ENCODE data around the gene TSHZ2. TPM values are rescaled to one million over a fixed set of nuclear protein-coding genes. Genes with fewer than 3 reads are reported as not detected.

The TSHZ2 gene
- total RNA-seq, 1 donor from 2014 or later: 4.9 TPM

DNA sequence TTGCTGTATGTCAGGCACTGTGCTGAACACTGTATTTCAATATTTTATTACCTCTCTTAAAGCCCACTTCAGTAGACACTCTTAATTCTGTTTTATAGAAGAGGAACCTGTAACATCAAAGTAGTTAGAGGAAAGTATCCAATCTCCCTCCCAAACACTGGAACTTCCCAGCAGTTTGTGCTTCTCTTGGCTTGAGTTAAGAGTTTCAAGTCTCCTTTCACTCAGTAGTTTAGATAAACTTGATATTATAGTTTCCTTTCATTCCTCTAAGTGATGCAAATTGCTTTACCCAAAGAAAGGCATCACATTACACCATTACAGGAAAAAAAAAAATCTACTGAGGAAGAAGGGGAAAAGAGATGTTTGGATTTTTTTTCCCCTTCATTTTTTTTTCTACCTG, 164.3 kb downstream of the TSHZ2 start:
- DNase-seq: no peak
- intact Hi-C loops (cut with DNase I): no loop called here
- ATAC-seq (ENCODE audit: poor library complexity): no peak

DNA sequence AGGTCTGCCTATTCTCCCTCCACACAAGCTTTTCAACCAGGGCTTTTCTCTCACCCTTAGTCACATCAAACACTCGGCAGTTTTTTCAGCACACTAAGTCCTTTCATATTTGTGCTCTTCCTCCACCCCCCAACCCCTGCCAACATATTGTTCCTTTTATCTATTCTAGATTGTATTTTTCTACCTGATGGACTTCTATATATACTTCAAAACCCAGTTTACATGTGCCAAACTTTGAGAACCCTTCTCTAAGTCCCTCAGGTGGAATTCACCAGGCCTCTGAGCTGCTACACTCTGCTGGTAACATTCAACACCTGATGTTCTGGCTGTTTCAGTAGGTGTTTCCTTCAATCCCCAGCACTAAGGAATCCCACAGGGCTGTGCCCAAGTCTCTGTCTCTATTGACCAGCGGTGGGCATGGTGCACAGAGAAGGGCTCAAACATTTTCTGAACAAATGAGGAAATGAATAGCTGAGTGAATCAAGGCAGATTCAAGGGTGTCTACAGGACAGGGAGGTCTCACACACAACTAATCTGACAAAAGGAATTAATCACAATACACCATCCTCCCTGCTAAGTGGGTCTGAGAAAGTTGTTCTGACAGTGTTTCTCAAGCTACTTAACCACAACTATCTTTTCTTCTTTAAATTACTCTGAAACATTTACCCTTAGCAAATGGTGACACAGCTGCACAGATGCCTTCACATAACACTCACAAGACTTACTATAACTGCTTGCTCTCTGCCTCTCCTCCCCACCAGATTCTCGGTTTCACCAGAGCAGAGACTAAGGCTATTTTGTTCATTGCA, 166.5 kb downstream of the TSHZ2 start:
- intact Hi-C loops (cut with DNase I): no loop called here
- DNase-seq (no peak), ATAC-seq (ENCODE audit: poor library complexity) (no peak)

DNA sequence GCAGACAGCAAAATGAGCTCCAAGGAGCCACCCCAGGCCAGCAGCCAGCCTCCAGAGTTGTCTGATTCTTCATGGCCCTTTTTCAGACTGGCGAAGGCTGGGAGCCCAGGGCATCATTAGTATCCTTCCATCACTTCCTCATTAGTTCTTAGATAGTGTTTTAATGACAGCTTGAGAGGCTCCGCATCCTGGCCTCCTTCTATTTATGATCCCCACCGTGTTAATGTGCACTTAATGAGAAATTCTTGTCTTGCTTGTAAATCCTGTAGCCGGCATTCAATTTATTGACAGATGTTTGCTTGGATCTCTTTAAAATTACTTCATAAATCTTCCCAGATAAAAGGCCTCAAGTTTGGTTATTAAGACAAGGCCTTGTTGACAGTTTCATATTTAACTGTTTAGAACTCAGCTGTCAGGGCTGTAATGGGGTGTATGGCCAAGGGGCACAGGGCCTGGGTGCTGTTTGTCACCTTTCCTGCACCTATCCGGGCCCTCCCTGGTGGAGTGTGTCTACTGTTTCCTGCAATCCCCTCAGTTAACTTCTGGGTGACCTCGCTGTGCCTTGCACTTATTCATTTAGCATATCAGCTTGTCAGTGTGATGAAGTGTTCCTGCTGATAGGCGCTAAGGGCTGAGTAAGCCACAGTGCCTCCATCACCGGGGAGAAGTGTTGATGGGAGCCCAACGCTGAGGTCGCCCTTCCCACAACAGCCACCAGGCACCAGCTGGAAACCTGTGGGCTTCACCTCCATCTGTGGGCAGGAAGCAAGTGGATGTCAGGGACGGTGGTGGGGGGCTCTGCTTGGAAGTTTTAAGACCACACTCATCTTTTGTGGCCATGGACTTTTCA, 169.3 kb downstream of the TSHZ2 start:
- intact Hi-C loops (cut with DNase I): no loop called here
- DNase-seq: peak; percentile 45
- peak; percentile 84 for ATAC-seq (ENCODE audit: poor library complexity)

DNA sequence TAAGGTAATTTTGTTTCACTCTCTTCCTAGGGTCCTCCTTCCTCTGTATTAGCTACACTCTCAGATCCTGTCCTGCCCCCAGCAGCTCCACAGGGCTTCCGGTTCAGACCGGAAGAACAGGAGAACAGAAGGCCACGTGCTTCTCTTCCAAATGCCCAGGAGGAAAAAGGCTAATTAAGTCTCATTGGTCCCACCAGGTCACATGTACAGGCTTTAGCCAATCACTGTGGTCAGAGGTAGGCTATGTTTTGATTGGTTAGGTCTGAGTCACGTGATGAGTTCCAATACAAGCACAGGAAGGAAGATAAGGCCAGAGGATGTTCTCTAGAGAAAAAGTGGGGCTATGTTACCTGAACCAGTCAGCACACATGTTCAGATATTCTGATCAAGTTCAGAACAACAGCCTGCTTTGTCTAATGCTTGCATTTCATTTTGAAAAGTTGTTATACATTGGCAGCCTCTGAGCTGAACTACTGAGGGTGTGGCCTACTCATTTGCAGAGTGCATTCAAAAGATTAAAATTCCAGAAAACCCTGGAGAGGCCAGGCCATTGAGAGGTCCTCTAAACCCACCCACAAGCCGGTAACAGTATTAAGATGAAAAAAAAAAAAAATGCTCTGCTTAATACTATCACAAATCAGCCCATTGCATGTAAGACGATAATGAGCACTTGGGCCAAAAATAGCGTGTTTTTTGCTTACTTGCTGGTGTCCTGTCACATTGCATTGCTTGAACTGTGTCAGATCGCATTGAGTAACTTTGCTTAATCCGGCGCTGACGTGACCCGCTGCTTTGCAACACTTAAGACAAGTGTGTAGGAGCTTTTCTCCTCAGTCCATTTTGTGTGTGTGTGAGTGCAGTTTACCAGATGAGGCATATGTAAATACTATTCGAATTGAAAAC, 170.3 kb downstream of the TSHZ2 start:
- ATAC-seq (ENCODE audit: poor library complexity): peak; percentile 79
- DNase-seq: peak; percentile 56
- intact Hi-C loops (cut with DNase I): no loop called here

DNA sequence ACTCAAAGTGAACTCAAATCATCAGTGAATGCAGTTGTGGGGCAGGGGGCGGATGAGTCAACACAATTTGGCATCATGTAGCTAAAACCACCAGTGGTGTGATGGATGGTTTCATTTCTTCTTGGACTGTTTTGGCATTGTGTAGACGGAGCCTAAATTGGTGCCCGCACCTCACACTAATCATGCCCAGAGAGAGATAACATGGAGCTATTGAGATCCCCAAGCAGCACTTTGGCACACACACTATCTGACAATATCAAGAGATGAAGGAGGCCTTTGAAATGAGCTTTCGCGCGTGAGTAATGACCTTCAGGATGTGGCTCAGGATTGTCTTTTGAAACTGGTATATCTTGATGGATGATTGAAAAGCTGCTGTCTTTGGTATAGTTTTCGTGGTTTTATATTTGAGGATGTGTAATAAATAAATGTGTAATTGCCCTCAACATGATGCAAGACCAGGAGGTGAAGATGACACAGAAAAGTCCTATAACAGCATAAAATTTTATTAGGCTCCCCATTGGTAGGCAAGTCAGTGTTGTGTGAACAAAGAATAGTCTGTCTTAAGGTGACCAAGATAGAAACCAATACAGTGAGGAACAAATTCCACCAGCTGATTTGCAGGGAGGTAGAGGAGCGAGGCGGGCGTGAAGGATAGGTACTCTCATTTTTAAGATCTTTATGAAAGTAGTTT, 174.2 kb downstream of the TSHZ2 start:
- DNase-seq: no peak
- intact Hi-C loops (cut with DNase I): no loop called here
- ATAC-seq (ENCODE audit: poor library complexity): no peak

DNA sequence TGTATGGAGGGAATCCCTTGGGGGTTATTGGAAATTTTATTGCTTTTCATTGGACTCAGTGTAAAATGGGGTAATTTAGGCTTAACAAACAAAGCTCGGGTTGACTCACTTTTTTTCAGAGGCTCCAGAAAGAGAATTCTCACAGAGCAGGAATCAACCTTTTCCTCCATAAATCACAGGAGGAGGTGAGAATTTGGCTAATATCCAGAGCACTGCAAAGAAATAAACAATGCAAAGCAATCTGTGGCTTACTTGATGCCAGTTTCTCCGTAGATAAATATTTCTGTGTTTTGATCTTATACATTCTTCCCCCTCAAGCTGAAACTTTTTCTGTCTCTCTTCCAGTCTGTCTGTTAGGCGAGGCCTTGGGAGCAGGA, 176.6 kb downstream of the TSHZ2 start:
- no peak for DNase-seq
- ATAC-seq (ENCODE audit: poor library complexity): no peak
- intact Hi-C loops (cut with DNase I): no loop called here

DNA sequence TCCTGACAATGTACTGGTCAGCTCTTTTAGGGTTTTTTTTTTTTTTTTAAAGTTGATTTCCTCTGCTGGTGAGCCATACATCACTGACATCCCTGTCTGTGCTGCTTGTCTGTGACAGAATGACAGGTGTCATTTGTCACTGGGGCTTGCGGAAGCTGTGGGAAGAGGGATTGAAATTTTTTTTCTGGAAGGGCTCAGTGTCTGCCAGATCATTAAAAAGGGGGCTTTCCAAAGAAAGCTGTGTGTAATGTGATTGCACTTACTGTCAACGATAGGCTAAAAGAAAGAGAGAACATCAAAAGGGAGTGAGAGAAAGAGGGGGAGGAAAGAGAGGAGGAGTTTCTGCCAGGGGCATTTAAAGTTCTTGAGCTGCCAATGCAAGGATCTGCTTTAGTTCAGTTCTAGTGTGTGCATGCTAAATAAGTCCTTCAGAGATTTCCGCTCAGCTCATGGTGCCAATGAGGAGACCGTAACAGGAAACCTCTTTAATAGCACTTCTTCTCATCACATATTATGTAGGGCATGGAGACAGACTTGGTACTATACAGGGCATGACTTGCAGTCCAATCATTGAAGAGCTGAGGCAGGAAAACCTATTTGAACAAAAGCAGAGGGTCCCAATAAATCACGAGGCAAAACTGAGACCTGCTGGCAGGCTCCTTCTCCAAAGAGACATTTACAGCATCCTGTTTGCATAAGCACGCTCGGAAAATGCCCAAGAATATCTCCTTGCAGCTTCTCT, 177.2 kb downstream of the TSHZ2 start:
- intact Hi-C loops (cut with DNase I): no loop called here
- ATAC-seq (ENCODE audit: poor library complexity): peak; percentile 39
- no peak for DNase-seq

DNA sequence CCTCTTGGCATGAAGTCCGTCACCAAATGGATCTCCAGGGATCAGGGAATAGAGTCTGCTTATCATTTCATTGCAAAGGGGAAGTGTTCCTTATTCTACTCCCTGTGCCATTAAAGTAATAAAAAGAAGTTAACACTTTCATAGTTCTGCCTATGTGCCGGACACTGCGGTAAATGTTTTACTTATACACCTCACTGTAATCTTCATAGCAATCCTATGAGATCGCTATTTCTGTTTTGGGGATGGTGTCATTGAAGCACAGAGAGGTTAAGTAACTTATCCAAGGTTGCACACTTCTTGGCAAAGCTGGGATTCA, 177.7 kb downstream of the TSHZ2 start:
- peak; percentile 29 for ATAC-seq (ENCODE audit: poor library complexity)

DNA sequence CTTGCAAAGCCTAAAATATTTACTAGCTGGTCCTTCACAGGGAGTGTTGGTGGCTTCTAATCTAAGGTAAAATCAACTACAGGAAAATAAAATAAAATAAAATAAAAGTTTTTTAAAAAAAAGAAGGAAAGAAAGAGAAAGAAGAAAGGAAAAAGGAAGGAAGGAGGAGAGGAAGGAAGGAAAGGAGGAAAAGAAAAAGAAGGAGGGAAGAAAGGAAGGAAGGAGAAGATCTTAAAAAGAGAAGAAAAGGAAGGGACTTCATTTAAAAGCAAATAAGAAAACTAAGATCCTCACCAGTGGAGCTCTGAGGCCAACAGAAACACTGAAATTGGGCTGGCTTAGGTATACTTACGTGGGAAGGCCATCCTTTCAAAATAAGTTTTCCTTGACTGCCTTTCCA, 178.4 kb downstream of the TSHZ2 start:
- ATAC-seq (ENCODE audit: poor library complexity) (no peak), DNase-seq (no peak)
- intact Hi-C loops (cut with DNase I): no loop called here

More for the DNA sequence above, 177.7 kb downstream of the TSHZ2 start:
- intact Hi-C loops (cut with DNase I): no loop called here
- no peak for DNase-seq

DNA sequence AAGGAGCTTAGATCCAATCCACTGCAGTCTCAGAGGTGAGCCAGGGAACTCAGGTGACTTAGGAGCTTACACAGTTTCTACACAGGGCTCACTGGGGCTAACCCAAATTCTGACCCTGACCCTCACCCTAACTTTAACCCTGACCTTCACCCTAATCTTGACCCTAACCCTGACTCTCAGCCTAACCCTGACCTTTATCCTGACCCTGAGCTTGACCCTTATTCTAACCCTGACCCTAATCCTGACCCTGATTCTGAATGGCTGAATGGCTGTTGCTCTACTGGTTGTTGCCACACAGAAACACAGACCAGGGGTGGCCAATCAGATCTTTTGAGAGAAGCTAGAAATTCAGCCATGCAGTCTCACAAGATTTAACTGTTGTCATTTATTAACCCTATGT, 180.1 kb downstream of the TSHZ2 start:
- ATAC-seq (ENCODE audit: poor library complexity): no peak
- intact Hi-C loops (cut with DNase I): no loop called here

DNA sequence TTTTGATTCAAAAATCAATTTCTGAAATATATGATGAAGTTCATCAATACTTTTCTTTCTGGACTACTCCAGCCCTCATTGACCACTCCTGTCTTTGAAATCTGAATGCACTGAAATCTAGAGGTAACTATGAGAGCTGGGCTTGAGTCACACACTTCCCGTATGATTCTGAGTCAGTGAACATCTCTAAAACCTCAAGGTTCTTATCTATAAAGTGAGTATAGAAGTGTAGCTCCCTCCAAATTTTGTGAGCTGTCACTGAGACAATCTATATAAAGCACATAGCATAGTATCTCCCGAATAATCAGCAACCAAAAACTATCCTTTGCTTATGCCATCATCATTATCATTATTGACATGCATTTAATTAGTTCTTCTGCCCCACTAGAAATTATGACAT, 182.4 kb downstream of the TSHZ2 start:
- no peak for ATAC-seq (ENCODE audit: poor library complexity)
- intact Hi-C loops (cut with DNase I): no loop called here
- DNase-seq: no peak

More for the DNA sequence above, 180.1 kb downstream of the TSHZ2 start:
- DNase-seq: no peak

DNA sequence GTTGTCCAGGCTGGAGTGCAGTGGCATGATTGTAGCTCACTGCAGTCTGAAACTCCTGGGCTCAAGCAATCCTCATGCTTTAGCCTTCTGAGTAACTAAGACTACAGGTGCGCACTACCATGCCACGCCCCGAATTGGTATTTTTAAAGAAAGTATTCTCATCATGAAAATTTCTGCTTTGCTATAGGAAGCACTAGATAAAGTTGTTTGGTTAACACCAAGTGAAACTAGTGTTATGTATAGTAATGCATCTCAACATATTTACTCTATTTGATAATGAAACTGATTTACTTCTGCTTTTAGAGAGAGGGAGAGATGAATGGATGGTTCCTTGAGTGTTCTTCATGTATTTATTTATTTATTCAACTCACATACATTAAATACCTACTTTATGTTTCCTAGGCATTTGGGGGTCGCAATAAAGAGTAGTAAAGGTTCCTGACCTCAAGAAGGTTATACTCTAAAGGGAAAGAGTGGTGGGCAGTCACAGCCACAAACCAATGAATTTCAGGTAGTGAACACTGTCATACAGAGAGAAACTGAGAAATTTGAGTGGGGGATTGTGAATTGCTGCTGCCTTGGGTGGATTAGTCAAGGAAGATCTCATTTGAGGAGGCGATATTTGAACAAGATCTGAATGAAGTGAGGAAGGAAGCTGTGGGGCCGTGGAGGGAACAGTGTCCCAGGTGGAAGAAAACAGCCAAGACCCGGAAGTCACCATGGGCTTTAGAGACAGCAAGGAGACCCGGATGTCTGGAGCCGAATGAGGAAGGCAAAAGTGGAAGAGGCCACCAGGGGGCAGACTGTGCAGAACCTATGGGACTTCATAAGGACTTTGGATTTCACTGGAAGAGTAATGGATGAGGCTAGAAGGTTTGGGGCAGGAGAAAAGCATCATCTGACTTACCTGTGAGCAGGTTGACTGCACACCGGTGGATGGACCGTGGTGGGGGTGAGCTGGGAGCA, 185.6 kb downstream of the TSHZ2 start:
- DNase-seq (peak; percentile 46), ATAC-seq (ENCODE audit: poor library complexity) (no peak)
- intact Hi-C loops (cut with DNase I): no loop called here

DNA sequence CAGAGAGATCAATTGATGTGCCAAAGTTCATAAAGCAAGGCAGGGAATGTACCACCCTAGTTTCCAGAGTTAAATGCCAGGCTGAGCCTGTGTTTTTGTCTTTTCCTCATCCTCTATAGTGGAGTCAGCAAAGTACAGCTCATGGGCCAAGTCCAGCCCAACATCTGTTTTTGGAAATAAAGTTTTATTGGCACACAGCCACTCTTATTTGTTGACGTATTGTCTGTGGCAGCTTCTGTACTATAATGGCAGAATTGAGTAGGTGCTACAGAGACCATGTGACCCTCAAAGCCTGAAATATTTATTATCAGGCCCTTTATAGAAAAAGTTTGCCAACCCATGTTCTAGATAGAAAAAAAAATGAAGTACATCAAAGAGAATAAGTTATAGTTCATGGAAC, 187.0 kb downstream of the TSHZ2 start:
- DNase-seq (no peak), ATAC-seq (ENCODE audit: poor library complexity) (no peak)
- intact Hi-C loops (cut with DNase I): no loop called here

DNA sequence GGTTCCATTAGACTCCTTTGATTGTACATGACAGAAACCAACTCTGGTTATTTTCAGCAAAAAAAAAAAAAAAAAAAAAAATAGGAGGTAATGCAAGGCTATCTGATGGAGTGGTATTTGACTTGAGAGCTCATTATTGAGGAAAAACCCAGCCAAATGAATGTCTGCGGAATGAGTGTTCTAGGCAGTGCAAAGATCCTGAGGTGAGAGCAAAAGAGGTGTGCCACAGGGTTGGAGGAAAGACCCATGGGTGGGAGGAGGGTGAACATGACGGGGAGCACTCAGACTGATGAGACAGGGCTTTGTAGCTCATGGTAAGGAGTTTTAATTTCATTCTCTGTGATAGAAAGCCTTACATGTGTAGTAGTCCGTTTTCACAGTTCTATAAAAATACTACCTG, 188.9 kb downstream of the TSHZ2 start:
- DNase-seq: no peak
- intact Hi-C loops (cut with DNase I): no loop called here
- no peak for ATAC-seq (ENCODE audit: poor library complexity)

DNA sequence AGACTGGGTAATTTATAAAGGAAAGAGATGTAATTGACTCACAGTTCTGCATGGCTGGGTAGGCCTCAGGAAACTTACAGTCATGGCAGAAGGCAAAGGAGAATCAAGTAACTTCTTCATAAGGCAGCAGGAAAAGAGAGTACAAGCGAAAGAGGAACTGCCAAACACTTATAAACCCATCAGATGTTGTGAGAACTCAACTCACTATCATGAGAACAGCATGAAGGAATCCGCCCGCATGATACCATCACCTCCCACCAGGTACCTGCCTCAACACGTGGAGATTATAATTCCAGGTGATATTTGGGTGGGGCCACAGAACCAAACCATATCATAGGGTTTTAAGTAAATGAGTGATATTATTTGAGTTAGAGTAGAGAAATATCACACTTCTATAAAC, 189.3 kb downstream of the TSHZ2 start:
- intact Hi-C loops (cut with DNase I): no loop called here
- DNase-seq (no peak), ATAC-seq (ENCODE audit: poor library complexity) (no peak)

DNA sequence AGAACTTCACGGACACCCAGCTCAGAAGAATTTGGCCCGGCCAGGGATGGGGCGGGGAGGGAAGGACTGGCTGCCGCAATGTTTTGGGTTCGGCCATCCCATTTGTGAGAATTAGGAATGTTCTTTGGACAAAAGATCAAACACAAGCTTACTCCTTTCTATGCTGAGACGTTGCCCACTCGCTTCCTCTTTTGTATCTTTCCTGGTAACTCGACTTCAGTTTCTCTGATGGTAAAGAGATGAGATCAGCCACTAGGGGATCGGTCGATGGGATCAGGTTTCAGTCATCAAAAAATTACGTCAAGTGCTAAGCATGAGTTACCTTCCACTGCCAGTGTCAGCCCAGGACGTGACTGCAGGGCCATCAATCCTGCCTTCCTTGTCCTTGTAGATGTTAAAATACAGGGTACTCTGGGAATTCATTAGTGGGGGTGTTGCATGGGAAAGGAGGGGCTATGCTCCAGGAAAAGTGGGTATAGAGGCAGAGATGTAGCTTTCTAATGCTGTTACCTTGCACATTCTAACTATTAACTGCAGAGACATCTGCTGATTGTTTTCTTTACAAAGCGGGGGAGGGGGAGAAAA, 190.2 kb downstream of the TSHZ2 start:
- intact Hi-C loops (cut with DNase I): no loop called here
- ATAC-seq (ENCODE audit: poor library complexity): peak; percentile 57
- peak; percentile 43 for DNase-seq

DNA sequence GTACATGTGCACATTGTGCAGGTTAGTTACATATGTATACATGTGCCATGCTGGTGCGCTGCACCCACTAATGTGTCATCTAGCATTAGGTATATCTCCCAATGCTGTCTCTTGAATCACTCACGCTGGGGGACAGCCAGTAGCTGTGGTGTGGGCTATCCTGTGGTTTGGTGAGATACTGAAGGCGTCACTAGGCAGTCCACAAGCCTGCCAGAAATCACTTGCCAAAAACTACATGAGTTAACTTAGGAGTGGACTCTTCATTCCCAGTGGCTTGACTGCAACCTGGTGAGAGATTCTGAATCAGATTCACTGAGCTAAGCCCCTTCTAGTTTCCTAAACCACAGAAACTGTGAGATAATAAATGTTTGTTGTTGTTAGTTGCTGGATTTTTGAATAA, 191.3 kb downstream of the TSHZ2 start:
- intact Hi-C loops (cut with DNase I): no loop called here
- no peak for ATAC-seq (ENCODE audit: poor library complexity)
- DNase-seq: no peak

Data from Right ventricle myocardium superior (tissue), 1 donor.